Right lobe of liver (tissue), 4 donors: ENCODE results near the gene SMAD4.

Experiments used
- POLR2A ChIP-seq: fragments of 450-650 bp; IDR thresholded peaks from one replicate; pipeline ENCODE4 v1.6.1; 2017; ENCODE audit warnings: antibody characterized with exemption, mild to moderate bottlenecking
- TF ChIP-seq, protein P1 (sequence below), 4 donors: fragments of 200-600 bp in 3 of 4; fragments of 450-650 bp in 1 of 4; IDR thresholded peaks; one replicate each; pipeline versions ENCODE4 v1.5.1 to v1.8.0; 2016 to 2022; ENCODE audit warnings: antibody characterized with exemption in 4 of 4, mild to moderate bottlenecking in 2 of 4
- donor health status: DM: no; HTN: no; CAD: no.
- donor health status: DM: no; HTN: no; CAD: no.
- donor health status: DM: no; HTN: yes; CAD: no.

DNA sequence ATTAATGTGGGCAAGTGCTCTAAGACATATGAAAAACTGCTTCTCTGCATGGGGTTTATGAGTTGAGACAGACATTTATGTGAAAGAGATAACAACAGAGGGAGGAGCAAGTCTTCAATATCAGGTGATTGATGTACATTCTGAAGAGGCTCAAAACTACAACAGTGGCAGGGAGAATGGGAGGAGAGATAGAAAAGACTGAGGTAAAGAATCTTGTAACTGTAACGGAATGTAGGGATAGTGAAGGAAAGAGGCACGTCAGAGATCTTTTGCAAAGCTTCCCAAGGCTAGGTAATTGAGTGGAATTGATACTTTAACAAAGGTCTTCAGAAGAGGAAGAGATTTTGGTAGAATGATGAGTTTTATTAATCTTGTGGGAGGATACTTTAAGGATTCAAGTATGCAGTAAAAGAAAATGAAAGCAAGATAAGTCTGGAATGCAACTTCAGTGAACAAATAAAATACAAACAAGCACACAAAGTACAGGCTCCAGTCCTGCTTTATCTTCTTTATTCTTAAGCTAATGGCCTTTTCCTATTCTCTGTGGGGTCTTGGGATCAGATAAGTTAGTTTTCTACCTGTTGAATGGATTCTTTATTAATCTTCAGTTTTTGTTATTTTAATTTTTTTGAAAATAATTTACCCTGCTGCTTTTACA is 15.0 kb downstream of the SMAD4 start:
- TF ChIP-seq POLR2A: no peak
- TF ChIP-seq, protein P1, sequence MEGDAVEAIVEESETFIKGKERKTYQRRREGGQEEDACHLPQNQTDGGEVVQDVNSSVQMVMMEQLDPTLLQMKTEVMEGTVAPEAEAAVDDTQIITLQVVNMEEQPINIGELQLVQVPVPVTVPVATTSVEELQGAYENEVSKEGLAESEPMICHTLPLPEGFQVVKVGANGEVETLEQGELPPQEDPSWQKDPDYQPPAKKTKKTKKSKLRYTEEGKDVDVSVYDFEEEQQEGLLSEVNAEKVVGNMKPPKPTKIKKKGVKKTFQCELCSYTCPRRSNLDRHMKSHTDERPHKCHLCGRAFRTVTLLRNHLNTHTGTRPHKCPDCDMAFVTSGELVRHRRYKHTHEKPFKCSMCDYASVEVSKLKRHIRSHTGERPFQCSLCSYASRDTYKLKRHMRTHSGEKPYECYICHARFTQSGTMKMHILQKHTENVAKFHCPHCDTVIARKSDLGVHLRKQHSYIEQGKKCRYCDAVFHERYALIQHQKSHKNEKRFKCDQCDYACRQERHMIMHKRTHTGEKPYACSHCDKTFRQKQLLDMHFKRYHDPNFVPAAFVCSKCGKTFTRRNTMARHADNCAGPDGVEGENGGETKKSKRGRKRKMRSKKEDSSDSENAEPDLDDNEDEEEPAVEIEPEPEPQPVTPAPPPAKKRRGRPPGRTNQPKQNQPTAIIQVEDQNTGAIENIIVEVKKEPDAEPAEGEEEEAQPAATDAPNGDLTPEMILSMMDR (IDR thresholded peaks at IDR 0.05): no peak
